MM.1S (cell line): ENCODE measurements around the gene ITGA8.

Source experiments
- DNase-seq: peaks from one replicate; pipeline ENCODE4 v3.0.0-alpha.2; 2015
- H2AFZ ChIP-seq: fragments of 300-600 bp; sonication (generic); 2 replicates; pipeline ENCODE4 v1.6.0; 2016; ENCODE audit warnings: antibody characterized with exemption, low read length
- H3F3A ChIP-seq: fragments of 300-600 bp; sonication (generic); 2 replicates; pipeline ENCODE4 v1.6.1; 2016; ENCODE audit warnings: mild to moderate bottlenecking, antibody characterized with exemption, low read length, moderate library complexity, mixed read lengths; ENCODE audit not compliant: insufficient read depth
- H3K27ac ChIP-seq: fragments of 300-600 bp; sonication (generic); 2 replicates; pipeline ENCODE4 v1.5.1; 2016; ENCODE audit warnings: mild to moderate bottlenecking, low read length
- H3K27me3 ChIP-seq: fragments of 300-600 bp; sonication (generic); replicated peaks from 2 replicates; pipeline ENCODE4 v1.6.0; 2016; ENCODE audit warnings: low read length; ENCODE audit not compliant: insufficient read depth
- H3K36me3 ChIP-seq: fragments of 300-600 bp; sonication (generic); replicated peaks from 2 replicates; pipeline ENCODE4 v1.6.1; 2016; ENCODE audit warnings: mild to moderate bottlenecking, low read length, mixed read lengths; ENCODE audit not compliant: insufficient read depth
- H3K4me1 ChIP-seq: fragments of 300-600 bp; sonication (generic); 2 replicates; pipeline ENCODE4 v1.6.1; 2016; ENCODE audit warnings: low read length, mixed read lengths
- H3K4me2 ChIP-seq: fragments of 300-600 bp; sonication (generic); 2 replicates; pipeline ENCODE4 v1.6.0; 2016; ENCODE audit warnings: low read depth, low read length
- H3K4me3 ChIP-seq: fragments of 300-600 bp; sonication (generic); 2 replicates; pipeline ENCODE4 v1.5.1; 2016; ENCODE audit warnings: low read length, mixed read lengths
- H3K79me2 ChIP-seq: fragments of 300-600 bp; sonication (generic); 2 replicates; pipeline ENCODE4 v1.6.1; 2016; ENCODE audit warnings: mixed run types, low read length, mixed read lengths
- H3K9ac ChIP-seq: fragments of 300-600 bp; sonication (generic); 2 replicates; pipeline ENCODE4 v1.6.1; 2016; ENCODE audit warnings: low read length, mixed read lengths
- H3K9me2 ChIP-seq: fragments of 300-600 bp; sonication (generic); replicated peaks from 2 replicates; pipeline ENCODE4 v1.6.1; 2016; ENCODE audit warnings: mild to moderate bottlenecking, low read length, mixed read lengths; ENCODE audit not compliant: insufficient read depth
- H3K9me3 ChIP-seq: fragments of 300-600 bp; sonication (generic); replicated peaks from 2 replicates; pipeline ENCODE4 v1.6.1; 2016; ENCODE audit warnings: mild to moderate bottlenecking, low read length, mixed read lengths; ENCODE audit not compliant: insufficient read depth
- H4K20me1 ChIP-seq: fragments of 300-600 bp; sonication (generic); 2 replicates; pipeline ENCODE4 v1.6.1; 2016; ENCODE audit warnings: mild to moderate bottlenecking, low read length, moderate library complexity, mixed read lengths; ENCODE audit not compliant: insufficient read depth
- EZH2 ChIP-seq: fragments of 300-600 bp; sonication (generic); optimal IDR thresholded peaks from 2 replicates; pipeline ENCODE3; 2017; ENCODE audit warnings: low read depth, mild to moderate bottlenecking, antibody characterized with exemption, low read length, mixed read lengths
- EZH2phosphoT487 ChIP-seq: fragments of 300-600 bp; sonication (generic); IDR thresholded peaks from 2 replicates; pipeline ENCODE4 v1.6.1; 2018; ENCODE audit warnings: antibody characterized with exemption, low read length
- TF ChIP-seq, protein P1 (sequence below): fragments of 300-600 bp; sonication (generic); IDR thresholded peaks from 2 replicates; pipeline ENCODE4 v1.5.1; 2016; ENCODE audit warnings: antibody characterized with exemption, low read length, mixed read lengths

Gene ITGA8

DNA sequence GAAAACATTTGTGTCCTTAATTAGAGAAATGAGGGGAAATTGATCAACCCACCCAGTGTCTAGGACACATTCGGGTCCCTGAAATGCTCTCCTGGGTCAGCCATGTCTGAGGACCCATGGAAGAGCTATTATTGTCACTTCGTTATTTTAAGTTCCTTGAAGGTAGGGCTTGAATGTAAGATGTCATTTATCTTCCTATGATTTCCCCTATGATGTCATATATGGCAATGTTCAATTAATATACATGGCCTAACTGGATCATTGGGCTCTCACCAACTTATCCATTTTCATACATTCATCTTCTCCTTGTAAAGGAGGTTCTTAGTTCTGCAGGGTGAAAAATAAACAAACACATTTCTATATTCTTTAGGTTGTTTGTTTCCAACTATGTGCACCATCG, 235.6 kb downstream of the ITGA8 start:
- DNase-seq = no peak
- no peaks in the 10 kb centered on the region for H3F3A ChIP-seq
- H3K9me3 ChIP-seq = no peaks in the 10 kb centered on the region
- no peak overlapping the region for H3K4me3 ChIP-seq
- TF ChIP-seq, protein P1, sequence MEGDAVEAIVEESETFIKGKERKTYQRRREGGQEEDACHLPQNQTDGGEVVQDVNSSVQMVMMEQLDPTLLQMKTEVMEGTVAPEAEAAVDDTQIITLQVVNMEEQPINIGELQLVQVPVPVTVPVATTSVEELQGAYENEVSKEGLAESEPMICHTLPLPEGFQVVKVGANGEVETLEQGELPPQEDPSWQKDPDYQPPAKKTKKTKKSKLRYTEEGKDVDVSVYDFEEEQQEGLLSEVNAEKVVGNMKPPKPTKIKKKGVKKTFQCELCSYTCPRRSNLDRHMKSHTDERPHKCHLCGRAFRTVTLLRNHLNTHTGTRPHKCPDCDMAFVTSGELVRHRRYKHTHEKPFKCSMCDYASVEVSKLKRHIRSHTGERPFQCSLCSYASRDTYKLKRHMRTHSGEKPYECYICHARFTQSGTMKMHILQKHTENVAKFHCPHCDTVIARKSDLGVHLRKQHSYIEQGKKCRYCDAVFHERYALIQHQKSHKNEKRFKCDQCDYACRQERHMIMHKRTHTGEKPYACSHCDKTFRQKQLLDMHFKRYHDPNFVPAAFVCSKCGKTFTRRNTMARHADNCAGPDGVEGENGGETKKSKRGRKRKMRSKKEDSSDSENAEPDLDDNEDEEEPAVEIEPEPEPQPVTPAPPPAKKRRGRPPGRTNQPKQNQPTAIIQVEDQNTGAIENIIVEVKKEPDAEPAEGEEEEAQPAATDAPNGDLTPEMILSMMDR = no peak
- TF ChIP-seq EZH2 (no peak), EZH2phosphoT487 (no peak)
- H4K20me1 ChIP-seq = no peaks in the 10 kb centered on the region
- no peaks in the 10 kb centered on the region for H3K27me3 ChIP-seq
- H3K4me1 ChIP-seq = no peaks in the 10 kb centered on the region
- no peak overlapping the region for H3K27ac ChIP-seq
- no peak overlapping the region for H3K9ac ChIP-seq
- H3K4me2 ChIP-seq = no peak overlapping the region
- no peak overlapping the region for H2AFZ ChIP-seq
- H3K36me3 ChIP-seq = no peaks in the 10 kb centered on the region
- H3K79me2 ChIP-seq = no peaks in the 10 kb centered on the region
- no peaks in the 10 kb centered on the region for H3K9me2 ChIP-seq

DNA sequence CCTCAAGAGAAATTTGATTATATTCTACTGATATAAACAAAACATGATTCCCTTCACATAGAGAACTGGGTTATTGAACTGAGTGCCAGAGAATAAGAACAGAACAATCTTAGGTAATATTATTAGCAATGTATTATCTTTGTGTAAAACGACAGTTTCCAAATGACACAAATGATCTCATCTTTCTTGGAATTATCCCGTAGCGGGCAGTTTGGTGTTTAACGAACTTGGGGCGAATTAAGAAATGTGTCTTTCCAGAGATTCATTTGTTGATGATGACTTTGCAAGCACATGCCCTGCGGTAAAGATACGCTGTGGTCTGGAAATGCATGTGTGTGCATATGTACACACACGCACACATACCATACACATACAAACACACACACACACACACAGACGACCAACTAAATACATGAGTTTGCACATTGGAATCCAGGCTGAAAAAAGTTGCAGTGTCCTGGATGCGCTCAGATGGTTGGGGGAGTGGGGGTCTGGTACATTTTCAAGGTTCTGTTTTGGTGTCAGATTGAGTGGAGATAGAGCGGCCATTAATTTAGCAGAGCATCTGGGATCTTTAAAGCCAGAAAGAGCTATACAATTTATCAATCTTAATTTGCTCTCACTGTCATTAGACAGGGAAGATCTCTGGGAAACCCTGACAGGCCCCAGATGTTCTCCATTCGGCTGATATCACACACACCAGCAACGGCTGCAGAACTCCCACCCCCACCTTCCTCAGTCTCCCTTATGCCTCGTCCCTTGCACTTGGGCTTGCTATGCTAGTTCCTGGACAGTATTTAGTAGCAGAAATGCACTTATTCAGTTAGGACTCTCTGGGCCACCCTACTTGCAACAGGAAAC, 236.3 kb downstream of the ITGA8 start:
- H3K79me2 ChIP-seq = no peaks in the 10 kb centered on the region
- H3K9ac ChIP-seq = no peak overlapping the region
- H3K36me3 ChIP-seq = no peaks in the 10 kb centered on the region
- H3K9me2 ChIP-seq = no peaks in the 10 kb centered on the region
- no peak overlapping the region for H2AFZ ChIP-seq
- H3K4me3 ChIP-seq = no peak overlapping the region
- no peak for TF ChIP-seq EZH2phosphoT487
- TF ChIP-seq EZH2 = no peak
- TF ChIP-seq, protein P1 = no peak
- no peaks in the 10 kb centered on the region for H3F3A ChIP-seq
- no peaks in the 10 kb centered on the region for H3K27me3 ChIP-seq
- no peaks in the 10 kb centered on the region for H3K9me3 ChIP-seq
- no peaks in the 10 kb centered on the region for H4K20me1 ChIP-seq
- H3K4me2 ChIP-seq = no peak overlapping the region
- H3K4me1 ChIP-seq = no peaks in the 10 kb centered on the region
- no peak for DNase-seq
- H3K27ac ChIP-seq = no peak overlapping the region

DNA sequence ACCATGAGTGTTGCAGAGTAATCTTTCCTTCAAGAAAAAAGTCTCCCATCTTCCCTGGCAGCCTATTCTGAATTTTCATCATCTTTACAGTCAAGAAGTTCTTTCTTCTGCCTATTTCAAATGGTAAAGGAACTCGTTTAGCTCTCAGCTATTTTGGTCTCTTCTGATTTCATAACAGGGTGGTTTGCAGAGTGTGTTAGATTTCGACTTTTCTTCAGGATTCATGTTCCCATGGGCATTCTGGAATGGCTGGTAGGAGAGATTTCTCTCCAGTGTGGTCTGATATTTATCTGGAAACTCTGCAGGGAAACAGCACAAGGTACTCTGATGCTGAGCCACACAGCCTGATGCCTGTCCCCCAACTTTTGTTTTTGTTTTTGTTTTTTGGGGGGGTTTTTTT, 237.6 kb downstream of the ITGA8 start:
- Histone ChIP-seq H3K9me3 (no peaks in the 10 kb centered on the region), H3F3A (no peaks in the 10 kb centered on the region), H3K9me2 (no peaks in the 10 kb centered on the region), H3K4me1 (no peaks in the 10 kb centered on the region), H3K9ac (no peak overlapping the region), H3K4me2 (no peak overlapping the region), H3K27ac (no peak overlapping the region), H4K20me1 (no peaks in the 10 kb centered on the region), H3K4me3 (no peak overlapping the region), H3K27me3 (no peaks in the 10 kb centered on the region), H2AFZ (no peak overlapping the region), H3K79me2 (no peaks in the 10 kb centered on the region), H3K36me3 (no peaks in the 10 kb centered on the region)
- no peak for DNase-seq
- TF ChIP-seq, protein P1 = no peak
- TF ChIP-seq EZH2phosphoT487 (no peak), EZH2 (no peak)
